C1 segment of cervical spinal cord (tissue), 14 donors: ENCODE measurements around the gene PRDM11.
"Not testable (repeated sequence)": the region's sequence is repeated elsewhere in the genome, so short reads cannot be mapped to it uniquely, and the experiment has no call there.

Experiments used
- DNase-seq, 14 donors: peaks; one replicate each; lab custom pipeline; 2025; lab: John Stamatoyannopoulos, UW

Gene PRDM11

DNA sequence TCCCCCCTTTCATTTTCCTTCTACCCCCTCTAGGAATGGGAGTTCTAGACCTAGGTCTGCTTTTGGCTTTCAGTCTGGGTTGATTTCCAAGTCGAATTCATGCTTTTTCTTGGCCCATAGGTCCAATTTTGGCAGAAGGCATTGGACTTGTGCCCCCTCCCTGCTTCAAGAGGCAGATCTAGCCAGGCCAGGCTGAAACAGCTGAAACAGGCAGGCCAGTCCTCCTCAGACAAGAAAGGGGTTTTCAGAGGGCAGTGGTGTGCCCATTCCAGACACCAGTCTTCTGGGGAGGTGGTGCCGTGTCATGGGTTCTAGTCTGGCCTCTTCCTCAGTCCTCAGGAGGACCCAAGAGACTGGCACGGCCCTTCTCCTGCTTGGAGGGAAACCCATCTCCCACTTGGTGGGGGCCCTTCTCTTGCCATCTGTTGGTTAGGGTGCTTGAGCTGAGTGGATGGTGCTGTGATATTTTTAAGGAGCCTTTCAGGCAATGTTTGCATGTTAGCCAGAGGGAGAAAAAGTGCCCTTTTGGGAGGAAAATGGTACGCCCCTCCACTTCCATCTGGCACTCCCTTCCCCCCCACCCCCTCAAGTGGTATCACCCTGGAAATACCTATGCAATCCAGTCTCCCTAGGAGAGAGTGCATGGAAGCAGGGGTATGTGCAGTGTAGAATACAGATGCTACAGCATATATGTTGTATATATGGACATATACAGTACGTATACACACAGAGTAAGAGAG, 86.1 kb downstream of the PRDM11 start:
- DNase-seq = peak in 1 of 14 donors; percentile 74

DNA sequence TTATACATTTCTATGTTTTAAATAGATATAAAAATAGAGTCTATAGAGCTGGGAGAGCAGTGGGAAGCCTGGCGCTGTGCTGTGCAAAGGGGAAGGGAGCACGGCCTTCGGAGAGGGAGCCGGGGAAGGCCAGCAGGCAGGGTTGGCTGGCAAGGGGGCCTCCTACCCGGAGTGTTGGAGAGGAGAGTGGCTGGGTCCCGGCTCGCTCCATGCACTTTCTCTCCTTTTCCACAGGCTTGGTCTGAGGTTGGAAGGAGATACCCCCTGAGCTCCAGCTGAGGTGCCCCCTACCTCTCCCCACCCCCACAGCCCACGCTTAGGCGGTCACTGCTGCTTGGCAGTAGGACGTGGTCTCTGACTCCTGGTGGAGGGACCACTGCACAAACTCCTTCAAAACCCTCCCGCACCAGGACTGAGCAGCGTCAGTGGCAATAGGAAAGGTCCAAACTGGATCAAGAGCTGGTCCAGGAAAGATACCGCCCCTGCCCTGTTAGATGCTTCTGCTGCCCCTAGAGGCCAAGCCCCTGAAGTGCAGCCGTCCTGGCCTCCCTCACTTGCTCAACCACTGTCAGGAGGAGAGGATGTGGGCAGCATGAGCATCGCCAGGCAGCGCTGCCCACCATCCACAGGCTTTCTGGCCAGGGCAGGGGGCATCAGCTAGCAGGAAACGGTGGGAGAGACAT, 86.8 kb downstream of the PRDM11 start:
- peak in 5 of 14 donors; percentile 3 to 70 (median 12) for DNase-seq

DNA sequence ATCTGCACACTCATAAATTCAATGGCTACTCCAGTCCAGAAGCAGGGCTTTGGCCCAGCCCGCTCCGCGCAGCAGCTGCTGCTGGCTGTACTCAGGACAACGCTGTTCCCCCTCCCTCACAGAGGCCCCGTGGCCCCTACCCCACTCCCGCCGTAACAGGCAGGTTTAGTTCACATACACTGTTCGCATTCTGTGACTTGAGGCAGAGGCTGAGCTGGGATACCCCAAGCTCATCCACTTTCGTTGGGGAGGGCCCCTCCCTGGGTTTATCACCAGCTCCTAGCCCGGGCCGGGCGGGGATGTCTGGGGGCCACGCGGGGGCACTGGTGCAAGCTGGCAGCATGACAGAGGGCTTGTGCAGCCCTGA, 87.3 kb downstream of the PRDM11 start:
- no peak for DNase-seq

DNA sequence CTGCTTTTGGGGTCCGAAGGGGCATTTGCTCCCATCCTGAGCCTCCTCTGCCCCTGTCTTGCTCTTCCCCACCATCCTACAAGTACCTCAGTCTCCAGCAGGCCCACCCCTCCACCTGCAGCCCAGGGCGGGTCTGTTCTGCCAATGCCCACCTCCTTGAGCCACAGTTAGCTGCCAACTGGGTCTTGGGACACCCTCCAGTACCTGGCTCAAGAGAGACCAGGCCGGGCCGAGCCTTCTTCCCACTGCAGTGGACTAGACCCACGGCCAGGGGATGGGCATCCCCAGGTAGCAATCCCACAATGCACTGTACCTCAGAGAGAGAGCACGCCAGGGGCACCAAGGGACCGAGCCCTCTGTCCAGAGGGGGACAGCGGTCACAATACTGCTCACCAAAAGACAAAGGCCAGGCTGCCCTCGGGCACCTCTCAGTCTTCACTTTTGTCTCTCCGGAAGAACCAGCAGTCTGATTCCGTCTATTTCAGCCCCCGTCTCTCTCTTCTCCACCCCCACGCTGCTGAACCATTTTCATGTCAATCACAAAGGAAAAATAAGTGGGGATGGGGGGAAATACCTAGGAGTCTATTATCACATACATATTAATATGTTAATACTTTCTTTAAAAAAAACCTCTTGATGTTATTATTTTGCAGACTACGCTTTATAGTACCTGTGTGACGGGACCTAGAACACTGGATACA, 88.0 kb downstream of the PRDM11 start:
- DNase-seq = no peak

DNA sequence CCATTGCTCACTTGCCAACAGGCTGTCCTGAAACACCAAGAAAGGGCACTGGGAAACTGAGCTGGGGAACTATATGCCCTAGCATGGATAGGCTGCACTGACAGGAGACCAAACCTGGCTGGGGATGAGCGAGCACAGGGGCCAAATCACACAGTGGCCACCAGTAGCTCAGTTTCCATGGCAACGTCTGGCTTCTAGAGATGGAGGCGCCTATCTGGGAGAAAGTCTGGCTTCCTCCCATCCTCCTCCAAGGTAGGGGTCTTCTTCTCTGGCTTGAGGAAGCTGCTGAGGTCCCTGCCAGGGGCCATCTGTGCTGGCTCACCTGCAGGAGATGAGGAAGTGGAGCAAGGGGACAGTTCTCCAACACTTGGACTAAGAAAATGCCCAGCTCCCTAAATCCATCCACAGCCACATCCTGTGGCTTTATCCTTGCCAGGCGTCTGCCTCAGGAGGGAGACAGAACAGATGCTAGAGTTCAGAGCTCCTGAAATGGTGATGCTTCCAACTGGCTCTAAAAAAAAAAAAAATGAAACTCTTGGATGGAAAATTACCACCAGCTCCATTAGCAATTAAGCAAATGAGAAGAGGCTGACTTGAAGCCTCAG, 91.4 kb downstream of the PRDM11 start:
- peak in 2 of 14 donors; percentile 49 to 98 for DNase-seq

DNA sequence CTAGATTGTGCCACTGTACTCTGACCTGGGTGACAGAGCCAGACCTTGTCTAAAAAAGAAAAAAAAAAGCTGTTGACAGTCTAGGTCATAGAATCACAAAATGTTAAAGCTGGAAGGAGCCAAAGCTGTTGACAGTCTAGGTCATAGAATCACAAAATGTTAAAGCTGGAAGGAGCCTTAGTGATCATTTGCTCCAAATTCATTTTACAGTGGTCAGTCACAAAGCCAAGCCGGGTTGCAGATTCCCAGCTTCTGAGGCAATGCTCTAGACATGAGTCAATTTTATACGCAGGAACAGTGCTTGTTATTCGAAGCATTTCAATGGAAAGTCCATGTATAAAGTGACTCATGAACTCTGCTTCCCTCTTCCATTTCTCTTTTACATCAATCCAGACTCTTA, 92.3 kb downstream of the PRDM11 start:
- DNase-seq = no peak

DNA sequence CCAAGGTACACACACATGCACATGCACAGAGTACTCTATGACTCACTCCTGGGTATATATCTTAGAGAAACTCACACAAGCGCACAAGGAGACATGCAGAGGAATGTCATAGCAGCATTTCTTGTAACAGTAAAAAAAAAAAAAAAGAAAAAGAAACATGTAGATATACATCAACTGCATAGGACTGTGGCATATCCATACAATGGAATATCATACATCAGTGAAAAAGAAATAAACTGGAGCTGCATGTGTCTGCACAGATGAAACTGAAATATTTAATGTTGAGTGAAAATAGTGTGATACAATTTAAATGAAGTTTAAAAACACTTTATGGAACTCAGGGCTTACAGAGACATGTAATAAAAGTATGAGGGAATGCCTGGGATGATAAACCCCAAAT, 93.3 kb downstream of the PRDM11 start:
- no peak for DNase-seq

DNA sequence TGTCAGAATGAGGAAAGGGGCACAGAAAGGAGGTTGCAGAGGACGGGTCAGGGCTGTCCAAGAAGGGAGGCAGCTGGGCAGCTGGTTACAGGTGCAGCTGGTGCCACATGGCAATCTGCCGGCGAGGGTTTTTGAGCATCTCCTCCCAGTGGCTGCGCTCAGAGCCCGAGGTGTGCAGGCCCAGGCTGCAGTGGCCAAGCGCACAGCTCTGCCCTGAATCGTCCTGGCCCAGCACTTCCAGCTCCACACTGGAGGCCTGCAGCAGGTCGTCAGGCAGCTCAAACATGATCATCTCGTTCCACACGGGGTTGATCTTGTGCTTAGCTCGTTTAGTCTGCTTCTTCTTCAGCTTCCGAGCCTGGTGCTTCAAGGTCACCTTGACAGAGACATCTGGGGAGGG, 97.5 kb downstream of the PRDM11 start:
- no peak for DNase-seq

DNA sequence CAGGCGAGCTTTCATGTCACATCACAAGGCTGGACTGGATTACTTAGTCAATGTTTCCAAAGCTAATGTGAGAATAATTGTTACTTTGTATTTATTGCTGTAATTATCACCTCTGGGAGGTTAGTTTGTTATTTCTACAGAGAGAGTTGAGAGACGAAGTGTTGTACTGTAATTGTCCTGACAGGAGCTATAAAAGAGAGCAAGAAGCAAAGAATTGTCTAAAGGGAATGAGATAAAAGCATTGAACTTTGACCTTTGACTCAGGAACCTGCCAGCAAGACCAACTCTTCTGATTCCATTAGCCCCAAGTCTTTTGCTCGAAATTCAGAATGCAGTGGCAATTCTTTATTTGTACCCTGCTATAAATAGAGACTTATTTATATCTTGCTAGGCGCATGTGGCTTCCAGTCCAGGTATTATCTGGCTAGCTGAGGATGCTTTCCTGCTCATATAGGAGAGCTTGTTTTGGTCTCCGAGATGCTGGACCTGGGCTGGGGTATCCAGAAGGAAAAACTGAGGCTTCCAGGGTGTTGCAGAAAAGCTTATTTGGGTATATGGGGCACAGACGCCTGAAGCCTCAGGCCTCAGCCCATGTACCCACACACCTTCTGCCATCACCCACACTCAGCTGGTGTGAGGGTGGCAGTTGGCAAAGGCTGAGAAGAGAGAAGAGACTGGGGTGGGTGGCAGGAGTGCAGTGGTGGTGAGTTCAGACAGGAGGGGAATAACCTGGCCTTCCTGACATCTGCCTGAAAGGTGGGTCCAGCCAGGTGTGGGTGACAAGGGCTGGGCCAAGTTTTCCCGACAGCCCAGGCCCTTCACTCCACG, 99.0 kb downstream of the PRDM11 start:
- DNase-seq = no peak

DNA sequence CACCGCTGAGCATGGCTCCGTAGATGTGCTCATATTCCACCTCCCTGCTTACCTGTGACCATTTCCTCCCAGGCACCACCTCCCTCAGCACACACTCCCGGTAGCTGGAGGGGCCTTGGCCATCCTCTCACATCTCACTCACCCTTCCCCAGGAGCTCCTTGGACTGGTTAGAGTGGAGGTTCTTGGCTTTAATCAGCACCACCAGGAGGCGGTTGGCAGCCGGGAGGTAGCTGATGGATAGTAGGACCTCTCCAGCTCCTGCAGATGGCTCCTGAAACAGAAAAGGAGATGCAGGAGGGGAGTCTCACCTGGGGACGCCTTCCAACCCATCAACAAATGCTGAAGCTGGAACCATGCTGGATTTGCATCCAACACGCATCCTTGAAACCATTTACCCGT, 99.8 kb downstream of the PRDM11 start:
- no peak for DNase-seq

DNA sequence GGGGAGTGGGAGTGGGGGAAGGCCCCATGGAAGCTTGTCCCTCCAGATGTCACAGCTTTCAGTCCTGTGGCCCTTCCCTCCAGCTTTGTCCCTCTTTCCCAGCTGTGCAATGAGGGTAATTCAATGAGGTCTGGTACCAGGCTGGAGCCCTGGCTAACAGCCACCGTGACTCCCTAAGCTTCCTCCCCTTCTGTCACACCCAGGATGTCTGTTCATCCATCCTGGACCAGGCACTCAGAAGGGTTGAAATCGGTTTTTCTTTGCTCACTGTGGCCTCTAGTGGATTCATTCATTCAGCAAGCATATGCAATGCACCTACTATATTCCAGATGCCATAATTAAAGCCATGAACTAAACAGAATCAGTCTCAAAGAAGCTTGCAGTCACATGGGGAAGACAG, 101.0 kb downstream of the PRDM11 start:
- peak in 1 of 14 donors; percentile 36 for DNase-seq

DNA sequence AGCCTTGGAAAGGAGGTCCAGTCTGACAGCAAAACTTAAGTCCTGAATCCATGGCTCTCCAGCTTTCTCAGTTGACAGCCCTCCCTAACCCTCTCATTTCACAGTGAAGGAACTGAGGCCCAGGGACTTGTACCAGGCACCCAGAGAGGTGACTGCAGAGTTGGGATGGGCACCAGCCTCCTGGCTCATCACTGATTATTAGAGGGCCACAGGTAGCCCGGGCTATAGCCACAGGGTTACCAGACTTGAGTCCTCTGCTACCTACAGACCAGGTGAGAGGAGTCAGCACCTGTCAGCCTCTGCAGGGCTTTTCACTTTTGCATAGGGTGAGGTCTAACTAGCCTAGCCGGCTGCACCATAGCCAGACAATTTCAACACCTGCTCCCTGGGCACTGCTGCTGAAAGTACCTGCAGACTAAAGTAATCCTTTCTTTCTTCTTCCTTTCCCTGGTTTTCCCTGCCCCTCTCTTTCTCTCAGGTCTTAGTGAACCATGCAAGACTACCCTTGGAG, 102.1 kb downstream of the PRDM11 start:
- no peak for DNase-seq

DNA sequence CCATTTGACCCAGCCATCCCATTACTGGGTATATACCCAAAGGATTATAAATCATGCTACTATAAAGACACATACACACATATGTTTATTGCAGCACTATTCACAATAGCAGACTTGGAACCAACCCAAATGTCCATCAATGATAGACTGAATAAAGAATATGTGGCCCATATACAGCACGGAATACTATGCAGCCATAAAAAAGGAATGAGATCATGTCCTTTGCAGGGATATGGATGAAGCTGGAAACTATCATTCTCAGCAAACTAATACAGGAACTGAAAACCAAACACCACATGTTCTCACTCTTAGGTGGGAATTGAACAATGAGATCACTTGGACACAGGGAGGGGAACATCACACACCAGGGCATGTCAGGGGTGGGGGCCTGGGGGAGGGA, 102.9 kb downstream of the PRDM11 start:
- DNase-seq = not testable (repeated sequence)

DNA sequence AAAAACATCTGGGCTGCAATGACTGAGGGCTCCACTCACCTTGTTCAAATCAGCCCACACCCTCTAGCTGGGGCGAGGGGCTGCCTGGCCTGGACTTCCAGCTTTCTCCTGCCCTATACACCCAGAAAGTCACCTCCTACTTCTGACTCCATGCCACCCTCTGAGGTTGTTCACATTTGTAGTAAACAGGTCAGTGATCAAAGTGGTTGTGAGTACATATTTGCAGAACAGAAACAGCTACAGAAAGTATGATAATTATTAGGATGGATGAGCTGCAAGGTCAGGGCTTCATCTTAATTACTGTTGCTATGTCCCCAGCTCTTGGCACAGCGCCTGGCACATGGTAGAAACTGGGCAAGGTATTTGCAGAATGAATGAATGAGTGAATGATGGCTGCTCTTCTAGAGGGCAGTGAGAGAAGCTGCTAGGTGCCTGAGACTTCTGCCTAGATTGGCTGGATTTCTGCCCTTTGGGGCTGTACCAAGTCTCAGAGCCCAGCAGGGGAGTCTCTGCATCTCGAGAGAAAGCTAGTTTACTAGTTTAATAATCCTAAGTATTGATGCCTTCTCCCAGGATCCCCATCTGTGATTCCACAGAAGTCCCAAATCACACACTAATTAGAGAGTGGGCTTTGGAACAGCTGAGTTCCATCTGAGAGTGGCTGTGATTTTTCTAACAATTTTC, 103.7 kb downstream of the PRDM11 start:
- DNase-seq = peak in 2 of 14 donors; percentile 1 to 21

DNA sequence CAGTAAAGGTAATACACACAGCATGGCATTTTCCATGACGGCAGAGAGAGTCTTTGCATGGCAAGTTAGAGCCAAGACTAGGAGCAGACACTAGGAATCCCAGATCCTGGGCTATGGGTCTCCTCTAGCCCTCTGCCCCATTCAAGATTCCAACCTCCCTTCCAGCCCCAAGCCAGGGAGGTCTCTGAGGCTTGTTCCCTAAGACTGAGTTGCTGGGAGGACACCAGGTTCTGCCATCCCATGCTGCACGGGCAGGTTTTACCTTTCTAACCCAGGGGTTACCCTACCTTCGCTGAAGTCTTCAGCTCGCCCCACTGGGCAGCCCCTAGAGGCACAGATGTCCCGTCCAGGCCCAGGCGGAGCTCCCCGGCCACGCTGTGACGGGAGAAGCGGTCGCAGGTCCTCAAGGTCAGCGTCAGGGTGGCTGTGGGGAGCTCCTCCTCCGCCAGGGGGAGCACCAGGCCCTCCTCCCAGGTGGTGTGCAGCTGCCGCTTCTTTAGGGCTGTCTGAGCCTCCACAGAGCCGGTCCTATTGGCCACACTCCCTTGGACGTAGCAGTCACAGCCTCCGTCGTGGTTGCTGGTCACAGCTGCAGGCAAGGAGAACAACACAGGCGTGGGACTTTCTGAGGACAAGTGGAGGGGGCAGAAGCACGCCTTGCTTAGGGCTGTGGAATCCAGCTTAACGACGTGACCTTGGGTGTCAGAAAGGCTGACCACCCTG, 105.9 kb downstream of the PRDM11 start:
- DNase-seq = no peak

DNA sequence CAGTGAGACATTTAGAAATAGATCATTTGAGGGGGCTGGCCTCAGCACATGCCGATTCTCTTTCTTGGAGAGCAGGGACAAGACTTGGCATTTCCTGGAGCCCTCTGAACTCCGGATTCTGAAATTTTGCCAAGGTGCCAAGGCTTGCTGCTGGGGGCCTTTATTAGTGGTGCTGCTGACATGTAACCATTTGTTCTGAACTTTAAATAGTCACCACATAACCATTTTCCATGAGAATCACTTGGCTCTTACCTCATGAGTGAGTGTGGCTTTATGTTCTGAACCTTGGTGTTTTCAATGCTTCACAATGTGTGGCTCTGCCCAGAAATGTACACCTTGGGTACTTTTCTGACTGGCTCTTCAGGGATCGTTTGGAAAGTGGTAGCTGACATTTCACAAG, 106.4 kb downstream of the PRDM11 start:
- DNase-seq = no peak

DNA sequence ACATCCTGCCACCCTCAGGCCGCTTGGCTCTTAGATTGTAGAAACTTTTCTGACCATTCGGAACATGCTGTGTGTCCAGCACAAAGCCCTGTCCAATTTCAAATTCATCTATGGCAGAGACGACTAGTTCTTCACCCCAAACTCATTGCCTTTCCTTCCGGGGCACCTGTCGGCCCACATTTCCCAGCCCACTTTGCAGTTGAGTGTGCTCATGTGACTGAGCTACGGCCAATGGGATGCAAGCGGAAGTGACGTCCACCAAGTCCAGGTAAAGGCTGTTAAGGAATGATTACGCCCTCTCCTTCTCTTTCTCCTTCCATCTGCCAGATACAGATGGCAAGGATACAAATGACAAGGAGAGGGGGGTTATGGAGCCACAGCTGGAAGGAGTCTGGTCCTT, 107.2 kb downstream of the PRDM11 start:
- DNase-seq = no peak

DNA sequence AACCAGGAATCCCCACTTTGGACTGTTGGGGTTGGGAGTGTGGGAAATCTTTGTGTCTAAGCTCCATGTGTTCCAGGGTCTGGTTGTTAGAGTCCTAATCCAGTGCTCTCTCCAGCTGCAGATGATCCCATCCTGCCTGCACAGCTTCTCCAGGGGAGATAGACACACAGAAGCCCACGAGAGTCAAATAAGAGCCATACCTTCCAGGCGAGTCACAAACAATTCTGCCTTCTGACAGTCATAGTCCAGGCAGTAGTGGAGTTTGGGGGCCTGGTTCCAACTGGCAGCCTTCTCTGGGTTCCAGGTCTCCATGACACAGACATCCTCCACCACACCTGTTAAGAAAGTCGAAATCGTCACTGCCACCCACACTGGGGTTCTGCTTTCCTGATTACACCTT, 107.6 kb downstream of the PRDM11 start:
- no peak for DNase-seq

DNA sequence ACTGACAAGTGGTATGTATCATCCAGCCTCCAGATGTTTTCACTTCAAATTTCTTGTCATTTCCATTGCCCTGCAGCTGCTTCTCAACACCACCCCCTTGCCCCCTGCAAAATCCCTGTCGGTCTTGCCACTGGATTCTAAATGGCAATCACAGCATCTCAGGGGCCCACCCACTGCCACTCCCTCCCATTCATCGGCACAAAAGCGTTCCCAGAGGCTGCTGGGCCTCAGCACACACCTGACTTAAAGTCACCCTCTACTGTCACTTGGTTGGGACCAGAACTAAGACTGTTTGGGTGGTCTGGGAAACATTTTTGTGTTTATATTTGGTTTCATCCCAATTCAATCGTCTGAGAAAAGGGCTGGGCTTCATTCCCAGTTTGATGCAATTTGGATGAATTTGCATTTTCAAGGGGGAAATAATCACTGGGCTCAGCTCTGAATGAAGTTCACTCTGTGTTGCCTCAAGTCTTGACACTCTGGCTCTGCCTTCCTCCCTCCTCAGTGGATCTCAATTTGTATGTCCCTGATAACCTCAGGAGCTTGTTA, 112.6 kb downstream of the PRDM11 start:
- DNase-seq = no peak

DNA sequence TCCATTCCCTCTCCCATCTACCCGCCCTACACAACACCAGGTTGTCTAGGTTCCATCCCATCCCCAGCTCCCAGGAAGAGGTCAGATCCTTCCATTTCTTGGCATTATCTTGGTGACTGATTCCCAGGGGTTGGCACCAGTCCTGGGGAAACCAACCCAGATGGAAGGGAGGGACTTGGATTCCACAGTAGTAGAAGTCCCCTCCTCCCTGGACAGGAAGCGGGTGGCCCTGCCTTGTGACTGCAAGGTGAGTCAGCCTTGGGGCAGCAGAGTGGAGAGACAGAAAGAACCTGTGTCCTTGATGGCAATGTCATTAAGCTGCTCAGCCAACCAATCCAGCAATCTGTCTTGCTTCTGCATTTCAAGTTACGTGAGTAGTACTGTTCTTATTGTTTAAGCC, 113.2 kb downstream of the PRDM11 start:
- peak in 2 of 14 donors; percentile 1 to 3 for DNase-seq
